Measurements from ENCODE around the gene COL23A1. TPM values are rescaled to one million over a fixed set of nuclear protein-coding genes. Genes with fewer than 3 reads are reported as not detected.
A peak's percentile ranks its signal among the peaks of the same experiment; 100 is the strongest.

Gene COL23A1
- total RNA-seq, 2 donors from 2014 or later = 0.16 to 0.24 TPM

DNA sequence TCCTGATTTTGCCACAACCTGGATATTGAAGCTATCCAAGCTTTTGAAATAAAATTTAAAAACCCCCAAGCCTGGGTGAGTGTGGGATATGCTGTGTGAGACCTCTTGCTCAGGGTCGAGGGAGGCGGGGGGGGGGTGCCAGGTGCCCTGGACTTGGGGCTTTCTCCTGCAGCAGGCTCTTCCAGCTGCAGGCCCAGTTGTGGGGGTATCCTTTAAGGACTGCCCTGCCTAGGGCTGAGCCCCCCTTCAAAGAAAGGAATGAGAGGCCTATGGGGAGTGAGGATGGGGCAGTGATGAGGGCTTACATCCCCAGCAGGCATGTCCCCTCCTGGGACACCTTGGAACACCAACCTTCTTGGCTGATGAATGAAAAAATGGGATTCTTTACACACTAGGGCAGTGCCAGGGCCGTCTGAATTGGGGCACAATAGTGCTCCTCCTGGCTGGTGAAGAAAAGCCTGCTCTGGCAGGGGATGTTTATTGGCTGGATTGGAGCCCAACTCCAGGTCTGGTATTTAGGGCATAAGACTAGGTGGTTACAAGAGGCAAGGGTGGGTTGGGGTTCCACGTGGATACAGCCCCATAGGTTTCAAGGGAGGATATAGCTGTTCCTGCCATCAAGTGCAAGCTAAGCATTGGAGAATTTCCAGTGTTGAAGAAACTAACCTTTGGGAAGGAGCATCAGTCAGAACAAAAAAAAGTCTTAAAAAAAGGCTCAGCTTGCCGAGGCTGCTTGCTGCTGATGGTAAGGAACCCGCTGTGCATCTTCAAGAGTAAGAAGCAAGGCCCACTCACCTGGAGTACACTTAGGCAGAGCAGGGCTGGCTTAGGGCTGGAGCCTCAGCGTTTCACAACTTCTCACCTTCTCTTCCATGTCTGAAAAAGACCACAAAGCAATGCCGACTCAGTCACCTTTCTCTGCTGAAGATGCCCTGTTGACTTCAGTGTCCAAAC lies 378.8 kb downstream of the COL23A1 start:
- Mint-ChIP-seq H3K36me3 (ENCODE audit: low read depth) (peaks cover 100% of the 10 kb centered on the region), H3K9me3 (no peaks in the 10 kb centered on the region), H3K27me3 (no peaks in the 10 kb centered on the region), H3K27ac (peak overlapping the region; percentile 85), H3K4me1 (peaks cover 33% of the 10 kb centered on the region), H3K4me3 (no peak overlapping the region)
- ATAC-seq (replicated peaks) = no peak

DNA sequence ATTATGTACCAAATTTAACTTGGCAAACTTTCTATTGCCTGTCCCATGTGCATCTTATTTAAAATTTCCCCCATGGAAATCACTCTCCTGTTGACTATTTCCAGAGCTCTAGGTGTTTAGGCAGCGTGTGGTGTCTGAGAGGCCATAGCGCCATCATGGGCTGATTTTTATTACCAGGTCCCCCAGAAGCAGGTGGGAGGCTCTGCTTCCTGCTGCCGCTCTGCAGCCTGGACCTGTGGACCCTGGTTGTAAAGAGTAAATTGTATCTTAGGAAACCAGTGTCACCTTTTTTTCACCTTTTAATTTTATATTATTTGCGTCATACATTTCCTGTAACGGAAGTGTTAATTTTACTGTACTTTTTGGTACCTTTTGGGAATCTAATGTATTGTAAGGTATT lies 379.5 kb downstream of the COL23A1 start:
- no peak overlapping the region for H3K4me3 Mint-ChIP-seq
- ATAC-seq (replicated peaks) = no peak
- no peaks in the 10 kb centered on the region for H3K27me3 Mint-ChIP-seq
- no peaks in the 10 kb centered on the region for H3K9me3 Mint-ChIP-seq
- H3K4me1 Mint-ChIP-seq = peaks cover 40% of the 10 kb centered on the region
- peak overlapping the region; percentile 85 for H3K27ac Mint-ChIP-seq
- peaks cover 100% of the 10 kb centered on the region for H3K36me3 Mint-ChIP-seq (ENCODE audit: low read depth)

DNA sequence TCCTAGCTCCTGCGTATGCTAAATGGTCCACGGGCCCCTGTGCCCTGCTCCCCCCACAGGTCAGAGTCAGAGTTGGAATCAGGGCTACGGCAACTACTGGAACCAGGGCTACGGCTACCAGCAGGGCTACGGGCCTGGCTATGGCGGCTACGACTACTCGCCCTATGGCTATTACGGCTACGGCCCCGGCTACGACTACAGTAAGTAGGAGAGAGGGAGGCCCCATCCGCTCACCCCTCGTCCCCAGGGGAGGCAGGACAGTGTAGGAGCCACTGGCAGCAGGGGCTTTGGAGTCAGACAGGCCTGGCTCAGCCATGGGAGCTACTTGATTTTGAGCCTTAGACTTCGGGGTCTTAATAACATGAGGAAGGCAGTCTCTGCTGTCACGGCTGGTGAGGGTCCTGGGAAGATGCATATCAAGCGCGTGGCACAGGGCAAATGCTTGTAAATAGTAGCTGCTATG lies 380.1 kb downstream of the COL23A1 start:
- ATAC-seq (replicated peaks) = no peak
- Mint-ChIP-seq H3K4me1 (peaks cover 40% of the 10 kb centered on the region), H3K4me3 (no peak overlapping the region), H3K27ac (peak overlapping the region; percentile 39), H3K36me3 (ENCODE audit: low read depth) (peaks cover 99% of the 10 kb centered on the region), H3K27me3 (no peaks in the 10 kb centered on the region), H3K9me3 (no peaks in the 10 kb centered on the region)

DNA sequence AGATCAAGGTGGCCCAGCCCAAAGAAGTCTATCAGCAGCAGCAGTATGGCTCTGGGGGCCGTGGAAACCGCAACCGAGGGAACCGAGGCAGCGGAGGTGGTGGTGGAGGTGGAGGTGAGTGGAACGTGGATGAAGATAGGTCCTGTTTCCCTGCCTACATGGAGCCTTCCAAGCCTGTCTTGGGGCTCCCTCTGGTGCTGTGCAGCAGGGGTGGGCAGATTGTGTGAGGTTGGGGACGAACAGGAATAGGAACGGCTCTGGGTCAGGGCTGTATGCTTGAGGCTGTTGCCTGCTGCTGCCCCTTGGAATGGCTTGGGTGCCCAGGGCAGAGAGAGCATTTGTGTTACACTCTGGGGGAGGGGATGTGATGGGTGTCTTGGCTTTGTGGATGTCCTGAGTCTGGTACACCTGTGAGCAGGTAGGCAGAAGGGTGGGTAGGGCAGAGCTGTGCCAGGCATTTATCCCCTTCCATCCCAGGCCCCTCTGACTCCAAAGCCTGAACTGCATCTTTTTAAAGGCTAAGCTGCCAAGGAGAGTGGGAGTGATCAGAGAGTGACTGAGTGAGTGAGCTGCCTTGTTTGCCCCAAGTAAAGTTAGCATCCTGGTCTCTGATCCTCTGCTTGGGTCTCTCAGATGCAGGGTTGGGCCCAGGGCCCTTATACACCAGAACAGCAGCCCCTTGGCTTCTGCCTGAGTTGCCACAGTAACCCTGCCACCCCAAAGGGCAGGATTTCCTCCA lies 380.7 kb downstream of the COL23A1 start:
- H3K27ac Mint-ChIP-seq = peak overlapping the region; percentile 39
- H3K4me1 Mint-ChIP-seq = peaks cover 40% of the 10 kb centered on the region
- H3K4me3 Mint-ChIP-seq = peak overlapping the region; percentile 18
- H3K27me3 Mint-ChIP-seq = no peaks in the 10 kb centered on the region
- peaks cover 95% of the 10 kb centered on the region for H3K36me3 Mint-ChIP-seq (ENCODE audit: low read depth)
- no peak for ATAC-seq (replicated peaks)
- no peaks in the 10 kb centered on the region for H3K9me3 Mint-ChIP-seq

DNA sequence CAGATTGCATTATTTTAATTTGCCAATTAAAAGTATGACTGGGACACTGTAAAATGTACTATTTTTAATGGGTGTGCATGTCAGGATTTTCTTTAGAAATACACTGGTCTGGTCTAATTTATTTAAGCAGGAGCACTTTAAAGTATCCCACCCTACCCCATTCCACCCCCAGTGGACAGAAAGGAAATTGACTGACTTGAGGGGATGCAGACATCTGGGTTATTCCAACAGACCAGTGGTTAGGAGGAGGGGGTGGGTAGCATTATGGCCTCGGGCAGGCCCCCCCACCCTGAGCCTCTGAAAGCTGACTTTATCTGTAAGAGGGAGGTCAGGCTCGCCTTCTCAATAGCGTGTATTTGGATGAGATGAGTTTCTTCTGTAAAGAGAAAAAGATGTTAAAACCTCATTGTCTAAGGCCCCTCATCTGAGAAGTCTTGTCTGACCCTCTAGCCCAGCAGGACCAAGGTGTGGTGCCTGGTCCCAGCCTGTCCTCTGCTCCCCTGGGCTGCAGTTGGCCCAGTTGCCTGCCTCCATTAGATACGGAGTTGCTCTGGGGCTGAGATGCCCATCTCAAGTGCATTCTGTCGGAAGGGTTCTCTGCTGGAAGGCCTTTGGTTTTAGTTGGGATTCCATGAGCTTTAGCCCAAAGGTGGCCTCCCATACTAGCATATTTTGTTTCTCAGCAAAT lies 381.5 kb downstream of the COL23A1 start:
- H3K36me3 Mint-ChIP-seq (ENCODE audit: low read depth) = peaks cover 92% of the 10 kb centered on the region
- H3K4me3 Mint-ChIP-seq = peak overlapping the region; percentile 18
- H3K4me1 Mint-ChIP-seq = peaks cover 41% of the 10 kb centered on the region
- H3K27ac Mint-ChIP-seq = peak overlapping the region; percentile 92
- H3K9me3 Mint-ChIP-seq = no peaks in the 10 kb centered on the region
- no peak for ATAC-seq (replicated peaks)
- H3K27me3 Mint-ChIP-seq = no peaks in the 10 kb centered on the region

DNA sequence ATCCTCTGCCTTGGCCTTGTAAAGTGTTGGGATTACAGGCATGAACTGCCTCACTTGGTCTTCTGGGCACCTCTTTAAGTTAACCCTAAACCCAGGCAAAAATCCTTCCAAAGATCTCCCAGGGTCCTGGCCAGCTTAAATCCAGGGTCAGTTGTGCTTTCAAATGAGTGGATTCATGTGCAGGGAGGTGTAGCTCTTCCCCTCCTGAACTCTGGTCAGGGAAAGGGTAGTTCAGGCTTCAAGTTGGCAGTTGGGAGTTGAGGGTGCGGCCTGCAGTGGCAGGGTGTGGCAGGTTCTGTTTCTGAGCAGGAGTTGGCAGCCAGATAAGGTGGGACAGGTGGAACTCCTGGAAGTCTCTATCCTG lies 382.3 kb downstream of the COL23A1 start:
- Mint-ChIP-seq H3K36me3 (ENCODE audit: low read depth) (peaks cover 84% of the 10 kb centered on the region), H3K9me3 (no peaks in the 10 kb centered on the region), H3K4me1 (peaks cover 39% of the 10 kb centered on the region), H3K4me3 (peak overlapping the region; percentile 92), H3K27ac (peak overlapping the region; percentile 92), H3K27me3 (no peaks in the 10 kb centered on the region)
- ATAC-seq (replicated peaks) = no peak

DNA sequence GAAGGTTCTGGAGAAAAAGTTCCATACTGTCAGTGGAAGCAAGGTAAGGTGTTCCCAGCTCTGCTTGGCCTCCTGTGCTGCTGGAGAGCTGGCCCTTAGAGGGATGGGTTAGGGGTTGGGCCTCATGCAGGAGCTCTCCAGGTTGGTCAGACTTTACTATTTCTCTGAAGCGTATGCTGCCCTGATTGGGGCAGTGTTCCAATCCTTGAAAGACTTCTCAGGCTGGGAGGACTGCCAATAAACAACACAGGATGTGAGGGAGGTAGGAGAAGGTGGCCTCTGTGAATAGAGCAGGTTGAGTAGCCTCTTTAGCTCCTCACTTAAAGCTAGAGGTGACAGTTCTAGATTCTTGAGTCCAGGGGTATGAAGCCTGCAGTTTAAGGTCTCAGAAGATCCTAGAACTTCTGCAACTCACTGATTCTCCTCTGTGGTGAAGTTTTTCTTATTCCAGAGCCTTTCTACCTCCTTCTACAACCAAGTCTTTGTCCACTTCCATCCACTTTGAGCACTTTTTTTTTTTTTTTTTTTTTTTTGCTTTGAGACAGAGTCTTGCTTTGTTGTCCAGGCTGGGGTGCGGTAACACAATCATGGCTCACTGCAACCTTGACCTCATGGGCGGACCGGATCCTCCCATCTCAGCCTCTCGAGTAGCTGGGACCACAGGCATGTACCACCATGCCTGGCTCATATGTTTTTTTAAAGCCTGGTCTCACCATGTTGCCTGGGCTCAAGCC lies 382.8 kb downstream of the COL23A1 start:
- Mint-ChIP-seq H3K4me1 (peaks cover 39% of the 10 kb centered on the region), H3K4me3 (peak overlapping the region; percentile 92), H3K27ac (peak overlapping the region; percentile 92), H3K9me3 (no peaks in the 10 kb centered on the region), H3K36me3 (ENCODE audit: low read depth) (peaks cover 79% of the 10 kb centered on the region), H3K27me3 (no peaks in the 10 kb centered on the region)
- no peak for ATAC-seq (replicated peaks)

DNA sequence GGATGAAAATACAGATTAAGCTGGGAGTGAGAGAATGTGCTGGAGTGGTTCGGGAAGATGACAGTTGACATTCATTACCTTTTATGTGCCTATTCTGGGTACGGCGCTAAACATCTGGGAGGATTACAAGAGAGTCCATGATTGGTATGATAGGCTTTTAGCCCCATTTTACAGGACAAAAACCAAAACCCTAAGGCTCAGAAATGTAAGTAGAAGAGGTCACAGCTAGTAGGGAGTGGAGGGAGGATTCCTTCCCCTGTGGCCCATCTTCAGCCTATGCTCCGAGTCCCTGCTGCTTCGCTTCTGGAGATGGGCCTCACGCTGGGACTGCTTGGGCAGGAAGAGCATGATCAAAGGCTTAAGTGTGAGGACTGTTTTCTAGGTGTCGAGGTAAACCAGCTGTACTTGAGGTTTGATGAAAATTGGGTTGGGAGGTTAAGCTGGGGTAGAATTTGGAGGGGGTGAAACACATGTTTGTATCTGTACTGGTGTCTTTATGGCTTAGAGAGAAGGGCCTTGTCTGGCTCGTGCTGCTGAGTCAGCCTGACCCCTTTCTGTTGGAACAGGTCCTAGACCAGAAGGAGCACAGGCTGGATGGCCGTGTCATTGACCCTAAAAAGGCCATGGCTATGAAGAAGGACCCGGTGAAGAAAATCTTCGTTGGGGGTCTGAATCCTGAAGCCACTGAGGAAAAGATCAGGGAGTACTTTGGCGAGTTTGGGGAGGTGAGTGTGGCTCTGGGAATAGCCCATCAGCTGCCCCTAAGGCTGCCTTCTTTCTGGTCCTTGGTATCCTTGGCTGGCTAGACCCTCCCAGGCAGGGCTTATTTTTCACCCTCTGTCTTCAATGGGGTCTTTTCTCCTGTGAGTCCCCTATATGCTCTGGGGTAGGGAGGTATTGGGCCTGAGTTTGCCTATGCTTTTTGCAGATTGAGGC lies 383.8 kb downstream of the COL23A1 start:
- H3K9me3 Mint-ChIP-seq = no peaks in the 10 kb centered on the region
- peak overlapping the region; percentile 92 for H3K27ac Mint-ChIP-seq
- peaks cover 39% of the 10 kb centered on the region for H3K4me1 Mint-ChIP-seq
- ATAC-seq (replicated peaks) = no peak
- no peaks in the 10 kb centered on the region for H3K27me3 Mint-ChIP-seq
- peaks cover 70% of the 10 kb centered on the region for H3K36me3 Mint-ChIP-seq (ENCODE audit: low read depth)
- peak overlapping the region; percentile 92 for H3K4me3 Mint-ChIP-seq

DNA sequence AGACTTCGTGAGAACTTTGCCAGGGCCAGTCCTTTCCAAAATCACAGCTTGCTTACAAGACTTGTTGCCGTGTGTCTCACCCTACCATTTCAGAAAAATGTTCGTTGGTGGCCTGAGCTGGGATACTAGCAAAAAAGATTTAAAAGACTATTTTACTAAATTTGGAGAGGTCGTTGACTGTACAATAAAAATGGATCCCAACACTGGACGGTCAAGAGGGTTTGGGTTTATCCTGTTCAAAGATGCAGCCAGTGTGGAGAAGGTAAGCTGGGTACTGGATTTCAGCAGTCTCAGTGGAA lies 384.5 kb downstream of the COL23A1 start:
- H3K4me1 Mint-ChIP-seq = peaks cover 39% of the 10 kb centered on the region
- no peak for ATAC-seq (replicated peaks)
- peak overlapping the region; percentile 92 for H3K27ac Mint-ChIP-seq
- peaks cover 62% of the 10 kb centered on the region for H3K36me3 Mint-ChIP-seq (ENCODE audit: low read depth)
- no peaks in the 10 kb centered on the region for H3K27me3 Mint-ChIP-seq
- H3K4me3 Mint-ChIP-seq = peak overlapping the region; percentile 92
- H3K9me3 Mint-ChIP-seq = no peaks in the 10 kb centered on the region

DNA sequence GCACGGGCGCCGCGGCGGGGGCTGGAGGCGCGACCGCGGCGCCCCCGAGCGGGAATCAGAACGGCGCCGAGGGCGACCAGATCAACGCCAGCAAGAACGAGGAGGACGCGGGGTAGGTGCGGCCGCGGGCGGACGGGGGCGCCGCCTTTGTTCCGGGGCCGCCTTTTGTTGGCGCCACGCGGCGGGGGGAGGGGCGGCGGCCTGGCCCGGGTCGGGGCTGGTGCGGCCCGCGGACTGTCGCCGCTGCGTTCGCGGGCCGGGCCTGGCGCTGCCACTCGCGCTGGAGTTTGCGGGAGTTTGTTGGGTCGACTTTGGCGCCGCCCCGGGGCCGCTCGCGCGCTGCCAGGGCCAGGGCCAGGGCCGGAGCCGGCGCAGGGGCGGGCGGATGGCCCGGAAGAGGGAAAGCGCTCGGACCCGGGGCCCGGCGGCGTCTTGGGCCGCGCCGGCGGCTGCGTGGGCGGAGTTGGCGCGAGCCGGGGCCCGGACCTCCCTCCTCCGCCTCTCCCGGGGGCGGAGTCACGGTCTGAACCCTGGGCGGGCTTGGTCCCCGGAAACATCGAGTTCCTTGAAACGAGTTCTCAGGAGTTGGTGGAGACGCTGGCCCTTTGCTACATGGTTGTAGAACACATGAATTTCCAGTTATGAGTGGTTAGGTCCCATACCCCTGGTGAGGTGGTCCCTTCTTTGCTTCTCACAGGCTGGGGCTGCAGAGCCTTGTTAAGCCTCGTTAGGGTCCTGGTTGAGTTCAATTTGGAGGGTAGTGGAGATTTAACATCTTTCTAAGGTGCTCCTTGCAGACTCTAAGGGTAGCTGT lies 385.1 kb downstream of the COL23A1 start:
- no peaks in the 10 kb centered on the region for H3K9me3 Mint-ChIP-seq
- peak overlapping the region; percentile 92 for H3K27ac Mint-ChIP-seq
- ATAC-seq (replicated peaks) = peak; percentile 55
- peak overlapping the region; percentile 92 for H3K4me3 Mint-ChIP-seq
- peaks cover 39% of the 10 kb centered on the region for H3K4me1 Mint-ChIP-seq
- H3K27me3 Mint-ChIP-seq = no peaks in the 10 kb centered on the region
- peaks cover 57% of the 10 kb centered on the region for H3K36me3 Mint-ChIP-seq (ENCODE audit: low read depth)

DNA sequence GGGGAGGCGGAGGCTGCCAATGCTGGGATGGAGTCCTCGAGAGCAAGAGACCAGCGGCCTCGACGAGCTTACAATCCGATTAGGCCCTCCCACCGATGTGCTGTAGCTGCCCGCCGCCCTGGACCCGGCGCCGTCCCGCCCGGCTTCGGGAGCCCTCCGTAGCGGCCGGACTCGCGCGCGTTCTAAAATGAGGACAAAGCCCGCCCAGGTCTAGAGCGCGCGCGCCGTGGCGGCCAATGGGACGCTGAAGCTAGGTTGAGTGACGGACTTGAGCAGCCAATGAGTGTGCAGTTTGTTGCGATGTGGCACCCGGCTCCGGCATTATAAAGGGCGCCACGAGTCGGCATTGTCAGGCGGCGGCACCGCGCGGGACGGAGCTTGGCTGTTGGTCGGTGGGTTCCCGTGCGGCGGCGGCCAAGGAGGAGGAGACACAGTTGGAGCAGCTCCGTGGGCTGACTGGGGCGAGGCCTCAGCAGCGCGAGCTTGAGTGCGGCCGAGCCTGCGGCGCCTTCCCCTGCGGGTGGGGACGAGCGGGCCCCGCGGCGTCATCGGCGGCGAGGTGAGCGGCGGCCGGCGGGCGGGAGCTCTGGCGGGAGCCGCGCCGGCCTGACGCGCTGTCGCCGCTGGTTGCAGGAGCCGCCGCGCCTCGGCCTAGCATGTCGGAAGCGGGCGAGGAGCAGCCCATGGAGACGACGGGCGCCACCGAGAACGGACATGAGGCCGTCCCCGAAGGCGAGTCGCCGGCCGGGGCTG lies 385.8 kb downstream of the COL23A1 start, which contains the start of gene HNRNPAB:
TSS of gene HNRNPAB (plus strand) at position 352 of the 753 bp plus-strand sequence. CDS start at position 657, 305 bp downstream.
- Mint-ChIP-seq H3K4me3 (peak within 1 kb of the TSS; percentile 94), H3K4me1 (peaks cover 32% of the 10 kb centered on the region), H3K27ac (peak within 1 kb of the TSS; percentile 99), H3K27me3 (no peaks in the 10 kb centered on the region), H3K36me3 (ENCODE audit: low read depth) (peaks cover 49% of the 10 kb centered on the region), H3K9me3 (no peaks in the 10 kb centered on the region)
- peak; percentile 93 for ATAC-seq (replicated peaks)

DNA sequence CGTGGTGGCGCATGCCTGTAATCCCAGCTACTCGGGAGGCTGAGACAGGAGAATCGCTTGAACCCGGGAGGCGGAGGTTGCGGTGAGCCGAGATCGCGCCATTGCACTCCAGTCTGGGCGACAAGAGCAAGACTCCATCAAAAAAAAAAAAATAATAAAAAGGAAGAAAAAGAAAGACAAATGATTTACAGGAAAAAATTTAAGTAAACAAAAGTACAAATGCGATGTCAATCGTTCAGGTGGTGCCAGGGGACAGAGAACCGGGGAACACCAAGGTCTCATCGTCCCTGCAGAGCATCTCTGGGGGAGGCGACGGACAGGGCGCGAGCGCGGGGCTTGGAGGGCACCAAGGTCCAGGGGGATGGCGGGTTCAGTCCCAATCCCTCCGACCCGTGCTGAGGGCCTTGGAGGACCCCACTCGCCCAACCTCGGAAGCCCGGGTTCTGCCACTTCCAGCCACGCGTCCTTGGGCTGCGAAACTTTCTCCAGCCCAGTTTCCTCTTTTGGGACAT lies 386.5 kb downstream of the COL23A1 start:
- ATAC-seq (replicated peaks) = peak; percentile 6
- peak overlapping the region; percentile 94 for H3K4me3 Mint-ChIP-seq
- peak overlapping the region; percentile 99 for H3K27ac Mint-ChIP-seq
- peaks cover 28% of the 10 kb centered on the region for H3K4me1 Mint-ChIP-seq
- no peaks in the 10 kb centered on the region for H3K27me3 Mint-ChIP-seq
- peaks cover 43% of the 10 kb centered on the region for H3K36me3 Mint-ChIP-seq (ENCODE audit: low read depth)
- H3K9me3 Mint-ChIP-seq = no peaks in the 10 kb centered on the region
